IPS-NIHi7 (cell line): ENCODE results near the gene NECAB3.

Source experiments
- DNase-seq: peaks from one replicate; pipeline ENCODE4 v3.0.0; 2012; ENCODE audit warnings: mixed read lengths; ENCODE audit errors: extremely low spot score

NECAB3 gene

GRCh38 chr20:33697129-33697528 lies 22.9 kb upstream of the NECAB3 start:
- no peak for DNase-seq

- no peak for DNase-seq
Measured at GRCh38 chr20:33696448-33696847, 22.2 kb upstream of the NECAB3 start.

GRCh38 chr20:33694639-33695012 lies 20.4 kb upstream of the NECAB3 start:
- no peak for DNase-seq

- DNase-seq = no peak
Measured at GRCh38 chr20:33693741-33694638, 19.8 kb upstream of the NECAB3 start.

- DNase-seq = no peak
Measured at GRCh38 chr20:33693289-33693688, 19.1 kb upstream of the NECAB3 start.

- DNase-seq = no peak
Measured at GRCh38 chr20:33689973-33690372, 15.7 kb upstream of the NECAB3 start.

GRCh38 chr20:33689493-33689892 lies 15.3 kb upstream of the NECAB3 start:
- no peak for DNase-seq

- no peak for DNase-seq
Measured at GRCh38 chr20:33688938-33689424, 14.8 kb upstream of the NECAB3 start.

- DNase-seq = no peak
Measured at GRCh38 chr20:33687993-33688937, 14.0 kb upstream of the NECAB3 start.

- no peak for DNase-seq
Measured at GRCh38 chr20:33687370-33687915, 13.2 kb upstream of the NECAB3 start.

- DNase-seq = no peak
Measured at GRCh38 chr20:33686984-33687366, 12.7 kb upstream of the NECAB3 start.

GRCh38 chr20:33686100-33686983 lies 12.1 kb upstream of the NECAB3 start, which contains the start of gene E2F1:
TSS of gene E2F1 (minus strand) at chr20:33686385. CDS start at chr20:33686264, 121 bp downstream.
- peak; percentile 100 for DNase-seq

- peak; percentile 40 for DNase-seq
Measured at GRCh38 chr20:33685328-33686099, 11.3 kb upstream of the NECAB3 start.

GRCh38 chr20:33684533-33685327 lies 10.5 kb upstream of the NECAB3 start:
- no peak for DNase-seq

GRCh38 chr20:33681728-33682353 lies 7.6 kb upstream of the NECAB3 start:
- DNase-seq = no peak

GRCh38 chr20:33681288-33681687 lies 7.1 kb upstream of the NECAB3 start:
- no peak for DNase-seq

GRCh38 chr20:33680686-33681085 lies 6.5 kb upstream of the NECAB3 start:
- DNase-seq = no peak

GRCh38 chr20:33679758-33680485 lies 5.7 kb upstream of the NECAB3 start:
- DNase-seq = no peak
